Right cardiac atrium (tissue), 5 donors: ENCODE data around the gene DCAF11. TPM values are rescaled to one million over a fixed set of nuclear protein-coding genes. Genes with fewer than 3 reads are reported as not detected.

Experiments
- ATAC-seq, 2 donors: fragments of 200-7000 bp; cut with Tn5 transposase; one replicate each; pipeline versions ENCODE4 v1.8.0 to v1.9.1; 2020; ENCODE audit warnings: moderate library complexity in 2 of 2, mild to moderate bottlenecking in 1 of 2
- DNase-seq, 3 donors: peaks; one replicate each; pipeline ENCODE4 v3.0.0-alpha.2; 2020
- H3K27ac ChIP-seq: one replicate; pipeline ENCODE4 v1.5.1; 2013; ENCODE audit warnings: mild to moderate bottlenecking, low read length, control low read depth, moderate library complexity
- H3K27me3 ChIP-seq: one replicate; pipeline ENCODE4 v1.6.1; 2013; ENCODE audit not compliant: control insufficient read depth, insufficient read depth
- H3K4me1 ChIP-seq: one replicate; pipeline ENCODE4 v1.6.1; 2013; ENCODE audit warnings: low read length; ENCODE audit not compliant: control insufficient read depth, insufficient read depth
- H3K4me3 ChIP-seq: one replicate; pipeline ENCODE4 v1.5.1; 2013; ENCODE audit warnings: low read length, control low read depth
- H3K9me3 ChIP-seq: one replicate; pipeline ENCODE4 v1.6.1; 2013; ENCODE audit warnings: low read length; ENCODE audit not compliant: control insufficient read depth
- WGBS: extraction: QIAGEN DNeasy Blood & Tissue Kit; methylation state at CpG from one replicate; pipeline ENCODE4 v1.1.7; 2013; 5-methylcytosine and 5-hydroxymethylcytosine counted together
- intact Hi-C, 4 donors: fragments of 100-400 bp; cut with DNase I; formaldehyde crosslinking; loops; one replicate each; pipeline versions ENCODE4 v1.11.0 to v1.14.0; 2022 to 2023
- microRNA-seq, 2 donors: library from miRNA; unstranded; fragments of <30 nt; microRNA quantifications; one replicate each; pipeline ENCODE4 v1.2.0, GENCODE V29; 2020 to 2021
- polyA plus RNA-seq: library from polyadenylated mRNA; stranded (reverse); fragments of 200-250 nt; gene quantifications from one replicate; pipeline ENCODE4 v1.2.3, GENCODE V29; 2013
- total RNA-seq, 4 donors: library from RNA; stranded (reverse); fragmentation: NEBNext Ultra II Directional; extraction: Animal tissue kit (Norgen Biotek cat#: 25700); gene quantifications; one replicate each; pipeline ENCODE4 v1.2.1, GENCODE V29; 2021
- donor health status: healthy with polysubstance abuse.
- donor health status: DM: no; HTN: yes; CAD: no.
- donor health status: DM: no; HTN: no; CAD: no.
- donor health status: DM: no; HTN: yes; CAD: no; lungs with severe emphysema.
- donor health status: DM: yes; HTN: yes; CAD: no.

The DCAF11 gene
- total and polyA plus RNA-seq, 5 donors = 33.1 to 70.7 (median 58.7) TPM

DNA sequence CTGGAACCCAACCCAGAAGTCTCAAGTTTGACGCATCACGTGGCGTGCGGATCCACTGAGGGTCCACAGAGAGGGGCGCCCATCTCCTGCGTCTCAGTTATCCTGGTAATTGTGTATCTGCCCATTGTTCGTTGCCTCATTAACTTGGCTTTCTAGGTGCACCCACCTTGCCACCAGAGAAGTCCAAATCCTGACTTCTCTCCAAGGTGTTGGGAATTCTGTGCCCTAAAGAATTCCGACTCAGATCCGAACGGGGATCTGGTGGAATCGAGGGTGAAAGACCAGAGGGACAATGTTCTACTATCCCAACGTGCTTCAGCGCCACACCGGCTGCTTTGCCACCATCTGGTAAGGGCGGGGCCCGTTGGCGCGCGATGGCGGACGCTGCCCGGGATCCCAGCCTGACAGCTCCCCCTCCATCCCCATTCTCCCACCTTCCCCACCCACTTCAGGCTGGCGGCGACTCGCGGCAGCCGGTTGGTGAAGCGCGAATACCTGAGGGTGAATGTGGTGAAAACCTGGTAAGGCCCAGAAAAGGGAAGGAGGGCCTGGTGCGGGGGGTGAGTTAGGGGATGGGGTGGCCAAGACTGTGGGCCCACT lies 57.8 kb downstream of the DCAF11 start:
- WGBS = 33% methylated on average over 30 of the region's 30 CpGs
- Histone ChIP-seq H3K9me3 (no peaks in the 10 kb centered on the region), H3K4me3 (no peak overlapping the region), H3K4me1 (no peaks in the 10 kb centered on the region), H3K27ac (no peak overlapping the region), H3K27me3 (no peaks in the 10 kb centered on the region)
- DNase-seq (peak in 2 of 3 donors; percentile 31 to 61), ATAC-seq (peak in 1 of 2 donors; percentile 3)
- intact Hi-C loops = no loop called here

DNA sequence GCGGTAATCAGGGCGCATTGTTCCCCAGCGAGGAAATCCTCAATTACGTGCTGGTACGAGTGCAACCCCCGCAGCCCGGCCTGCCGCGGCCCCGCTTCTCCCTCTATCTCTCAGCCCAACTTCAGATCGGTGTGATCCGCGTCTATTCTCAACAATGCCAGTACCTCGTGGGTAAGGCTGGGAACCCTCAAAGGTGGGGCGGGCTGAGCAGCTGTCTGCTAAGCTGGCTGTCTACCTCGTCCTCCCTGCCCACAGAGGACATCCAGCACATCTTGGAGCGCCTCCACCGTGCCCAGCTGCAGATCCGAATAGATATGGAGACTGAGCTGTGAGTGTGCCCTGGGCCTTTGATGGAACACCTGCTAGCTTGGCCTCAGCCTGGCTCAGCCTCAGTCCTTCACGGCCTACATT lies 58.3 kb downstream of the DCAF11 start:
- no peak for ATAC-seq
- no peaks in the 10 kb centered on the region for H3K27me3 ChIP-seq
- no peak overlapping the region for H3K4me3 ChIP-seq
- no peak overlapping the region for H3K27ac ChIP-seq
- H3K9me3 ChIP-seq = no peaks in the 10 kb centered on the region
- no peaks in the 10 kb centered on the region for H3K4me1 ChIP-seq
- 72% methylated on average over 20 of the region's 20 CpGs for WGBS
- DNase-seq = peak in 2 of 3 donors; percentile 16 to 43
- intact Hi-C loops = no loop called here

Small RNAs within 50 kb of the gene (microRNA-seq; reads per million reads assigned to microRNA genes)
- gene MIR7703 = 0 reads per million in 2 donors

Other genes with a start within 250 kb of the DCAF11 start
- gene DHRS4, start 161.0 kb upstream of the DCAF11 start, total RNA-seq = 10 to 100 TPM; 19.9 to 27.9 (median 26.0) TPM
- 52.7 TPM for gene DHRS4, start 161.0 kb upstream of the DCAF11 start, polyA plus RNA-seq
- 10 to 100 TPM; 15.5 to 23.6 (median 20.5) TPM for gene DHRS4L2, start 125.8 kb upstream of the DCAF11 start, total RNA-seq
- gene DHRS4L2, start 125.8 kb upstream of the DCAF11 start, polyA plus RNA-seq = 44.2 TPM
- under 1 TPM; 0.17 to 0.45 (median 0.17) TPM for gene CARMIL3, start 62.8 kb upstream of the DCAF11 start, total RNA-seq
- 0.18 TPM for gene CARMIL3, start 62.8 kb upstream of the DCAF11 start, polyA plus RNA-seq
- gene CPNE6, start 43.2 kb upstream of the DCAF11 start, total RNA-seq = under 1 TPM in 1 of 4 donors, not detected in 3; 0.14 TPM
- 0.16 TPM for gene CPNE6, start 43.2 kb upstream of the DCAF11 start, polyA plus RNA-seq
- 10 to 100 TPM in 1 of 4 donors, 1 to 10 TPM in 3; 4.0 to 11.0 (median 5.3) TPM for gene PCK2, start 20.5 kb upstream of the DCAF11 start, total RNA-seq
- gene PCK2, start 20.5 kb upstream of the DCAF11 start, polyA plus RNA-seq = 3.5 TPM
- 1 to 10 TPM in 3 of 4 donors, under 1 TPM in 1; 0.79 to 2.9 (median 2.4) TPM for gene NRL, start 172 bp downstream of the DCAF11 start, total RNA-seq
- 2.6 TPM for gene NRL, start 172 bp downstream of the DCAF11 start, polyA plus RNA-seq
- gene FITM1, start 15.9 kb downstream of the DCAF11 start, total RNA-seq = 100 to 1,000 TPM in 3 of 4 donors, 10 to 100 TPM in 1; 87.4 to 178 (median 134) TPM
- 224 TPM for gene FITM1, start 15.9 kb downstream of the DCAF11 start, polyA plus RNA-seq
- gene PSME1, start 21.4 kb downstream of the DCAF11 start, total RNA-seq = 100 to 1,000 TPM in 3 of 4 donors, 10 to 100 TPM in 1; 99.8 to 112 (median 103) TPM
- gene PSME1, start 21.4 kb downstream of the DCAF11 start, polyA plus RNA-seq = 141 TPM
- 10 to 100 TPM; 17.2 to 18.9 (median 18.1) TPM for gene EMC9, start 26.8 kb downstream of the DCAF11 start, total RNA-seq
- gene EMC9, start 26.8 kb downstream of the DCAF11 start, polyA plus RNA-seq = 21.2 TPM
- 10 to 100 TPM; 62.7 to 90.6 (median 67.6) TPM for gene PSME2, start 31.8 kb downstream of the DCAF11 start, total RNA-seq
- 102 TPM for gene PSME2, start 31.8 kb downstream of the DCAF11 start, polyA plus RNA-seq
- 10 to 100 TPM; 29.2 to 48.4 (median 42.6) TPM for gene RNF31, start 32.7 kb downstream of the DCAF11 start, total RNA-seq
- gene RNF31, start 32.7 kb downstream of the DCAF11 start, polyA plus RNA-seq = 27.6 TPM
- gene IRF9, start 46.5 kb downstream of the DCAF11 start, total RNA-seq = 100 to 1,000 TPM in 1 of 4 donors, 10 to 100 TPM in 3; 47.5 to 103 (median 59.0) TPM
- 44.5 TPM for gene IRF9, start 46.5 kb downstream of the DCAF11 start, polyA plus RNA-seq
- gene REC8, start 57.3 kb downstream of the DCAF11 start, total RNA-seq = 1 to 10 TPM; 1.9 to 5.8 (median 3.2) TPM
- gene REC8, start 57.3 kb downstream of the DCAF11 start, polyA plus RNA-seq = 4.1 TPM
- 10 to 100 TPM; 10.2 to 22.5 (median 12.1) TPM for gene IPO4, start 74.0 kb downstream of the DCAF11 start, total RNA-seq
- gene IPO4, start 74.0 kb downstream of the DCAF11 start, polyA plus RNA-seq = 4.1 TPM
- 10 to 100 TPM; 26.4 to 37.6 (median 30.4) TPM for gene TM9SF1, start 80.7 kb downstream of the DCAF11 start, total RNA-seq
- 14.8 TPM for gene TM9SF1, start 80.7 kb downstream of the DCAF11 start, polyA plus RNA-seq
- under 1 TPM in 2 of 4 donors, not detected in 2; 0.18 to 0.37 TPM for gene TSSK4, start 90.9 kb downstream of the DCAF11 start, total RNA-seq
- not detected for gene TSSK4, start 90.9 kb downstream of the DCAF11 start, polyA plus RNA-seq
- gene CHMP4A, start 98.7 kb downstream of the DCAF11 start, total RNA-seq = 10 to 100 TPM; 35.2 to 49.3 (median 39.5) TPM
- 56.3 TPM for gene CHMP4A, start 98.7 kb downstream of the DCAF11 start, polyA plus RNA-seq
- gene MDP1, start 101.3 kb downstream of the DCAF11 start, total RNA-seq = 10 to 100 TPM; 15.7 to 21.8 (median 18.8) TPM
- gene MDP1, start 101.3 kb downstream of the DCAF11 start, polyA plus RNA-seq = 26.8 TPM
- 100 to 1,000 TPM; 167 to 190 (median 183) TPM for gene NEDD8, start 117.6 kb downstream of the DCAF11 start, total RNA-seq
- gene NEDD8, start 117.6 kb downstream of the DCAF11 start, polyA plus RNA-seq = 302 TPM
- gene GMPR2, start 118.2 kb downstream of the DCAF11 start, total RNA-seq = 10 to 100 TPM; 32.4 to 45.4 (median 34.6) TPM
- gene GMPR2, start 118.2 kb downstream of the DCAF11 start, polyA plus RNA-seq = 30.3 TPM
- gene TINF2, start 127.8 kb downstream of the DCAF11 start, total RNA-seq = 10 to 100 TPM; 38.9 to 45.9 (median 45.3) TPM
- gene TINF2, start 127.8 kb downstream of the DCAF11 start, polyA plus RNA-seq = 23.0 TPM
- 1 to 10 TPM in 1 of 4 donors, under 1 TPM in 3; 0.36 to 2.0 (median 0.58) TPM for gene TGM1, start 148.4 kb downstream of the DCAF11 start, total RNA-seq
- 0.16 TPM for gene TGM1, start 148.4 kb downstream of the DCAF11 start, polyA plus RNA-seq
- 10 to 100 TPM; 18.1 to 21.4 (median 20.8) TPM for gene RABGGTA, start 156.8 kb downstream of the DCAF11 start, total RNA-seq
- 20.7 TPM for gene RABGGTA, start 156.8 kb downstream of the DCAF11 start, polyA plus RNA-seq
- 10 to 100 TPM in 2 of 4 donors, 1 to 10 TPM in 2; 5.9 to 12.0 (median 10.4) TPM for gene DHRS1, start 185.0 kb downstream of the DCAF11 start, total RNA-seq
- 7.2 TPM for gene DHRS1, start 185.0 kb downstream of the DCAF11 start, polyA plus RNA-seq
- gene NOP9, start 185.1 kb downstream of the DCAF11 start, total RNA-seq = 10 to 100 TPM; 19.2 to 20.3 (median 19.6) TPM
- 9.6 TPM for gene NOP9, start 185.1 kb downstream of the DCAF11 start, polyA plus RNA-seq
- 1 to 10 TPM; 5.8 to 8.5 (median 6.9) TPM for gene CIDEB, start 193.2 kb downstream of the DCAF11 start, total RNA-seq
- gene CIDEB, start 193.2 kb downstream of the DCAF11 start, polyA plus RNA-seq = 3.6 TPM
- gene LTB4R2, start 195.4 kb downstream of the DCAF11 start, total RNA-seq = 1 to 10 TPM; 1.2 to 2.1 (median 1.4) TPM
- 0.66 TPM for gene LTB4R2, start 195.4 kb downstream of the DCAF11 start, polyA plus RNA-seq
- 1 to 10 TPM; 2.2 to 3.1 (median 2.4) TPM for gene LTB4R, start 196.7 kb downstream of the DCAF11 start, total RNA-seq
- 1.6 TPM for gene LTB4R, start 196.7 kb downstream of the DCAF11 start, polyA plus RNA-seq
- gene ADCY4, start 220.3 kb downstream of the DCAF11 start, total RNA-seq = 10 to 100 TPM; 24.1 to 45.3 (median 32.8) TPM
- 33.4 TPM for gene ADCY4, start 220.3 kb downstream of the DCAF11 start, polyA plus RNA-seq
- 1 to 10 TPM; 2.9 to 7.0 (median 6.4) TPM for gene RIPK3, start 225.2 kb downstream of the DCAF11 start, total RNA-seq
- gene RIPK3, start 225.2 kb downstream of the DCAF11 start, polyA plus RNA-seq = 3.8 TPM